Measurements from ENCODE around the gene DCLK3. TPM values are rescaled to one million over a fixed set of nuclear protein-coding genes. Genes with fewer than 3 reads are reported as not detected.

The DCLK3 gene
- total and polyA plus RNA-seq, 2 of the 8 experiments (the other 6 are each of a cell fraction or from before 2014, with no cell fraction given), result 0.27 to 0.63 TPM

- no peak for TF ChIP-seq GABPA (IDR thresholded peaks at IDR 0.05; ENCODE audit: borderline replicate concordance, insufficient read depth, low read length)
These were observed 13.0 kb downstream of the DCLK3 start (continued) for GRCh38 chr3:36751326-36751725.
